Tibial artery (tissue), 4 donors: ENCODE measurements around the gene SYCP1.

ENCODE experiments used
- DNase-seq, 2 donors: peaks; one replicate each; pipeline ENCODE4 v3.0.0-alpha.2; 2019
- H3K27ac ChIP-seq, 2 donors: fragments of 200-600 bp; sonication (generic) in 1 of 2; 1 replicate in 1 of 2; 2 replicates in 1 of 2; pipeline ENCODE4 v1.5.1; 2018 to 2019; ENCODE audit warnings: mild to moderate bottlenecking in 1 of 2
- H3K27me3 ChIP-seq, 2 donors: fragments of 200-600 bp; sonication (generic) in 1 of 2; one replicate each; pipeline versions ENCODE4 v1.5.1 to v1.6.0; 2016 to 2019
- H3K36me3 ChIP-seq, 3 donors: fragments of 200-600 bp; sonication (generic) in 2 of 3; one replicate each; pipeline ENCODE4 v1.5.1; 2016 to 2019; ENCODE audit warnings: mild to moderate bottlenecking in 2 of 3
- H3K4me1 ChIP-seq, 4 donors: fragments of 200-600 bp; sonication (generic) in 2 of 4; 1 replicate in 3 of 4; 2 replicates in 1 of 4; pipeline ENCODE4 v1.5.1; 2016 to 2019
- H3K4me3 ChIP-seq, 2 donors: fragments of 200-600 bp; sonication (generic) in 1 of 2; 1 replicate in 1 of 2; 2 replicates in 1 of 2; pipeline ENCODE4 v1.5.1; 2018 to 2019; ENCODE audit warnings: mild to moderate bottlenecking in 2 of 2
- H3K9me3 ChIP-seq, 3 donors: fragments of 200-600 bp; sonication (generic) in 1 of 3; one replicate each; pipeline ENCODE4 v1.5.1; 2016 to 2019
- intact Hi-C: fragments of 100-400 bp; cut with DNase I; formaldehyde crosslinking; loops from one replicate; pipeline ENCODE4 v1.15.0; 2023; ENCODE audit warnings: low total_unique reads
- TF ChIP-seq, protein P1 (sequence below), 2 experiments: fragments of 200-600 bp in 1 of 2; fragments of 450-650 bp in 1 of 2; IDR thresholded peaks; one replicate each; pipeline ENCODE4 v1.5.1; 2017 to 2019; ENCODE audit warnings: antibody characterized with exemption in 2 of 2, mild to moderate bottlenecking in 1 of 2, moderate library complexity in 1 of 2

Gene SYCP1

DNA sequence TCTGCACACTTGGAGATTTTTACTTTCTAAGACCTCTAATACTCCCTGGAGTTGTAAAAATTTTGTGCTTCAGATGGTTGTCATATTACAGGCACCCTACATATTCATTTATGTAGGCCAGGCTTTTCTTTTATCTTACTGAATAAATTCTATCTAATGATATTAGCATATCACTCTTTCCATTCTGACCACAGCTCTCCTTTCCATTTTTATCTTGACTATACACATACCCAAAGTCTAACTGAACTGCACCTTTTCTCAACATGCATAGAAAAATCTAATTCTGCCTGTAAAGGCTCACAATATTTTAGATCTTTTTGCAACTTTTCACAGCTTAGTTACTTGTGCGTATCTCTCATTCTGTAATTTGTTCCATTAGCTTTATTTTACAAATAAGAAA, 122.2 kb downstream of the SYCP1 start:
- Histone ChIP-seq H3K27me3 (no peaks in the 10 kb centered on the region), H3K4me3 (no peak overlapping the region), H3K9me3 (peaks cover 0 to 5% (median 4%) of the 10 kb centered on the region in 3 donors), H3K4me1 (no peaks in the 10 kb centered on the region), H3K36me3 (no peaks in the 10 kb centered on the region), H3K27ac (no peak overlapping the region)
- DNase-seq = no peak
- intact Hi-C loops = no loop called here
- TF ChIP-seq, protein P1, sequence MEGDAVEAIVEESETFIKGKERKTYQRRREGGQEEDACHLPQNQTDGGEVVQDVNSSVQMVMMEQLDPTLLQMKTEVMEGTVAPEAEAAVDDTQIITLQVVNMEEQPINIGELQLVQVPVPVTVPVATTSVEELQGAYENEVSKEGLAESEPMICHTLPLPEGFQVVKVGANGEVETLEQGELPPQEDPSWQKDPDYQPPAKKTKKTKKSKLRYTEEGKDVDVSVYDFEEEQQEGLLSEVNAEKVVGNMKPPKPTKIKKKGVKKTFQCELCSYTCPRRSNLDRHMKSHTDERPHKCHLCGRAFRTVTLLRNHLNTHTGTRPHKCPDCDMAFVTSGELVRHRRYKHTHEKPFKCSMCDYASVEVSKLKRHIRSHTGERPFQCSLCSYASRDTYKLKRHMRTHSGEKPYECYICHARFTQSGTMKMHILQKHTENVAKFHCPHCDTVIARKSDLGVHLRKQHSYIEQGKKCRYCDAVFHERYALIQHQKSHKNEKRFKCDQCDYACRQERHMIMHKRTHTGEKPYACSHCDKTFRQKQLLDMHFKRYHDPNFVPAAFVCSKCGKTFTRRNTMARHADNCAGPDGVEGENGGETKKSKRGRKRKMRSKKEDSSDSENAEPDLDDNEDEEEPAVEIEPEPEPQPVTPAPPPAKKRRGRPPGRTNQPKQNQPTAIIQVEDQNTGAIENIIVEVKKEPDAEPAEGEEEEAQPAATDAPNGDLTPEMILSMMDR (IDR thresholded peaks at IDR 0.05) = no peak

DNA sequence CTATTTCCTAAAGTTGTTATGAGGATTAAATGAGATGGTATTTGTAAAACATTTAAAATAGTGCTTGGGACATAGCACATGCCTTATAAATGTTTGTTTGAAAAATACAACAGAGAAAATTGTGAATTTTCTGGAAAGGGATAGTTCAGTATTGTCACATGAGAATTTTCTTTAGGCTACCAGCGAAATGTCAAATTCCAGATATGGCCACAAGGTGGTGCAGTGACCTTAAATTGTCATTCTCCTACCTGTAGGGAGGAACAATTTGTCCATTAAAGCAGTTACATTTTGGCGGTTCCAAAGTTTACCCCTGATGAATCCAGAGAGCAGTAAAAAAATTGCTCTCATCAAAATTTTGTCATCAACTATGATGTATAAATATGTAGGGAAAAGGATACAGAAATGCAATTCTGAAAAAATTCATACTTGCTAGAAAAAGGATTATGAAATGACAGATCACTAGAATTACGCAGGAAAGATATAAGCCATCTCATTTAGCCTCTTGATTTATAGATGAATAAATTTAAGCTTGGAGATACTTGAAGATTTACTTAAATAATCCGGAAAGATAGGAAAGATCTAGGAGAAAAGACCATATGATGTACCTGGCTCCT, 124.7 kb downstream of the SYCP1 start:
- Histone ChIP-seq H3K27ac (no peak overlapping the region), H3K36me3 (no peaks in the 10 kb centered on the region), H3K4me1 (no peaks in the 10 kb centered on the region), H3K4me3 (no peak overlapping the region), H3K27me3 (no peaks in the 10 kb centered on the region), H3K9me3 (peaks cover 0 to 16% (median 9%) of the 10 kb centered on the region in 3 donors)
- DNase-seq = peak in 1 of 2 donors; percentile 66
- intact Hi-C loops = loop anchor here (2.0 kb wide), 1 partner anchor 133 kb away; no protein-coding TSS in a partner anchor
- TF ChIP-seq, protein P1 (IDR thresholded peaks at IDR 0.05) = peak; percentile 81 to 93

GRCh38 chr1:114982251-114982650, 127.6 kb downstream of the SYCP1 start:
- DNase-seq = no peak
- peaks cover 0 to 18% (median 16%) of the 10 kb centered on the region in 3 donors for H3K9me3 ChIP-seq
- H3K27me3 ChIP-seq = no peaks in the 10 kb centered on the region
- H3K4me3 ChIP-seq = no peak overlapping the region
- intact Hi-C loops = loop anchor here (10.0 kb wide), 2 partner anchors 53 to 493 kb away; no protein-coding TSS in a partner anchor
- H3K27ac ChIP-seq = no peak overlapping the region
- no peaks in the 10 kb centered on the region for H3K4me1 ChIP-seq
- TF ChIP-seq, protein P1 (IDR thresholded peaks at IDR 0.05) = no peak
- H3K36me3 ChIP-seq = no peaks in the 10 kb centered on the region

DNA sequence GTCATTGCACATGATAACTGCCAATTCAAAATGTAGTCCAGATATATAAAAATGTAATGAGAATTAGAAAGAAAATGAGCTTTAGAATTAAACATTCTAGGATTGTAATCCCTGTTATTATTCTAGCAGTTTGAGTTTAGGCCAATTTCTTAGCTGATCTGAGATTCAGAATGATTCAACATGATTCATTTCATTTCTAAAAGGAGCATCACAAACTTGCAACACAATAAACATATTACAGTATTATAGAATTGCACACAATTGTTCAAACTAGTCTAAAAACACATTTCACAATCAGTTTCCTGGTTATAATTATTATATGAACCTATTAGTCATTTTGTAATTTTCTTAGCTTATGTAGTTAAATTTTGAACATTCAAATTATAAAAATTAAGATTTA, 131.6 kb downstream of the SYCP1 start:
- H3K27me3 ChIP-seq = no peaks in the 10 kb centered on the region
- DNase-seq = no peak
- no peak overlapping the region for H3K4me3 ChIP-seq
- peaks cover 0 to 38% (median 26%) of the 10 kb centered on the region in 3 donors for H3K9me3 ChIP-seq
- H3K36me3 ChIP-seq = no peaks in the 10 kb centered on the region
- TF ChIP-seq, protein P1 (IDR thresholded peaks at IDR 0.05) = no peak
- H3K27ac ChIP-seq = no peak overlapping the region
- intact Hi-C loops = loop anchor here (10.0 kb wide), 2 partner anchors 49 to 489 kb away; no protein-coding TSS in a partner anchor
- no peaks in the 10 kb centered on the region for H3K4me1 ChIP-seq

DNA sequence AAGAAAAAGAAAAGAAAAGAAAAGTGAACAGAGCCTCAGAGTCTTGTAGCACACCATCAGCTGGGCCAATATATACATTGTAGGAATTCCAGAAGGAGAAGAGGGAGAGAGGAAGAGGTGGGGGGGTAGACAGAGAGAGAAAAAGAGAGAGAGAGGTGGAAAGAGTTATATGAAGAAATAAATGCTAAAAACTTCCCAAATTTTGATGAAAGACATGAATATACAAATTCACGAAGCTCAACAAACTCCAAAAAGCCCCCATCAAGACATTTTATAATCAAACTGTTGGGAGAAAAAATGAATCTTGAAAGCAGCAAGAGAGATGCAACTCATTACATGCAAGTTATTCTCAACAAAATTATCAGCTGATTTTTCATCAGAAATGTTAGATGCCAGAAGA, 133.4 kb downstream of the SYCP1 start:
- Histone ChIP-seq H3K9me3 (peaks cover 0 to 25% (median 17%) of the 10 kb centered on the region in 3 donors), H3K4me3 (no peak overlapping the region), H3K27ac (no peak overlapping the region), H3K27me3 (no peaks in the 10 kb centered on the region), H3K36me3 (no peaks in the 10 kb centered on the region), H3K4me1 (no peaks in the 10 kb centered on the region)
- TF ChIP-seq, protein P1 (IDR thresholded peaks at IDR 0.05) = no peak
- intact Hi-C loops = loop anchor here (10.0 kb wide), 2 partner anchors 47 to 487 kb away; no protein-coding TSS in a partner anchor
- no peak for DNase-seq
